Measurements from ENCODE around the gene JAG1.

The JAG1 gene

DNA sequence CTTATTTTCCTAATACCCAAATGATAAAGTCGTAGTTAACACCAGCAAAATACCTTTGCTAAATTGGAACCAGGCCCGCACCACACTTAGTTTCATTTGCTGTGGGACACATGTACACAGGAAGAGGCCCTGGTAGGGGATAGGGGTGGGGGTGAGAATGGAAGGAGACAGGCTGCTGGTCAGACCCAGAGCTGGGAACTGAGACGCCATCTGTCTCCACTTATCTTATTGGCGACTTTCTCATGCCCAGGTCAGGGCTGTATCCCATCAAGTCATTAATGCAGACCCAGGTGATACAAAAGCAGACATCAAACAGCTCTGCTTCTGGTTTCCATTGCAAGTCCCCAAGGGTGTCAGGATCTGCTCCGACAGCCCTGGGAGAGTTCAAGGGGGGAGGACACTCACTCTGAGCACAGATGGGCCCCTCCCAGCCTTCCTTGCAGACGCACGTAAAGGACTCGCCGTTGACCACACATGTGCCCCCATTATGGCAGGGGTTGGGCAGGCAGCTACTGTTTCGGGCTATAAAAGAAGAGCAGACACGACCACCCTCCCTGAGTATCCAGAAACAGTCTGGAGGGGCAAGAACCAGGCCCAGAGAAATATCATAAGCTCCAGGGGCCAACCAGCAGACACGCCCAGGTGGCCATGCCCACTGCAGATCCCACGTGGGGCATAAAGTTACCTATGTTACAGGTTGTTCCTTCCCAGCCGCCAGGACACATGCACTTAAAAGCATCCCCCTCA is 29.2 kb downstream of the JAG1 start:
- Histone ChIP-seq H3K4me3 (ENCODE audit: low read depth, low read length) (no peak overlapping the region), H3K27me3 (ENCODE audit: control insufficient read depth, insufficient read depth, low read length) (no peaks in the 10 kb centered on the region), H3K4me1 (ENCODE audit: control insufficient read depth, insufficient read depth, low read length) (peaks cover 39% of the 10 kb centered on the region), H3K27ac (ENCODE audit: low read depth, low read length) (no peak overlapping the region), H3K36me3 (ENCODE audit: control insufficient read depth, insufficient read depth, low read length) (peaks cover 100% of the 10 kb centered on the region), H3K9me3 (ENCODE audit: control insufficient read depth, insufficient read depth, low read depth, low read length) (no peaks in the 10 kb centered on the region), H3K9ac (ENCODE audit: low read length) (no peak overlapping the region)

DNA sequence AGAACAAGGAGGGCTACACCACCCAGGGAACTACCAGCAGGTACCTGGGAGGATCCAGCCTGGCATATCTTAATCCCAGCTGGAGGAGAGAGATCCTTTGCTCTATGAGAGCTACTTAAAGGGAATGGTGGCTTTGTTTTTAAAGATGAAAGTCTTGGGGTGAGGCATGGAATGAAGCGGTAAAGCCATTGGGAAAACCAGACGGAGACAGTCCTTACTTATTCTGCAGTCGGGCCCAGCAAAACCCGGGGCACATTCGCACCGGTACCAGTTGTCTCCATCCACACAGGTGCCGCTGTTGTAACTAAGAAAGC is 30.3 kb downstream of the JAG1 start:
- no peaks in the 10 kb centered on the region for H3K27me3 ChIP-seq (ENCODE audit: control insufficient read depth, insufficient read depth, low read length)
- peaks cover 36% of the 10 kb centered on the region for H3K4me1 ChIP-seq (ENCODE audit: control insufficient read depth, insufficient read depth, low read length)
- H3K36me3 ChIP-seq (ENCODE audit: control insufficient read depth, insufficient read depth, low read length): peaks cover 97% of the 10 kb centered on the region
- H3K9ac ChIP-seq (ENCODE audit: low read length): no peak overlapping the region
- H3K4me3 ChIP-seq (ENCODE audit: low read depth, low read length): no peak overlapping the region
- no peaks in the 10 kb centered on the region for H3K9me3 ChIP-seq (ENCODE audit: control insufficient read depth, insufficient read depth, low read depth, low read length)
- H3K27ac ChIP-seq (ENCODE audit: low read depth, low read length): no peak overlapping the region

DNA sequence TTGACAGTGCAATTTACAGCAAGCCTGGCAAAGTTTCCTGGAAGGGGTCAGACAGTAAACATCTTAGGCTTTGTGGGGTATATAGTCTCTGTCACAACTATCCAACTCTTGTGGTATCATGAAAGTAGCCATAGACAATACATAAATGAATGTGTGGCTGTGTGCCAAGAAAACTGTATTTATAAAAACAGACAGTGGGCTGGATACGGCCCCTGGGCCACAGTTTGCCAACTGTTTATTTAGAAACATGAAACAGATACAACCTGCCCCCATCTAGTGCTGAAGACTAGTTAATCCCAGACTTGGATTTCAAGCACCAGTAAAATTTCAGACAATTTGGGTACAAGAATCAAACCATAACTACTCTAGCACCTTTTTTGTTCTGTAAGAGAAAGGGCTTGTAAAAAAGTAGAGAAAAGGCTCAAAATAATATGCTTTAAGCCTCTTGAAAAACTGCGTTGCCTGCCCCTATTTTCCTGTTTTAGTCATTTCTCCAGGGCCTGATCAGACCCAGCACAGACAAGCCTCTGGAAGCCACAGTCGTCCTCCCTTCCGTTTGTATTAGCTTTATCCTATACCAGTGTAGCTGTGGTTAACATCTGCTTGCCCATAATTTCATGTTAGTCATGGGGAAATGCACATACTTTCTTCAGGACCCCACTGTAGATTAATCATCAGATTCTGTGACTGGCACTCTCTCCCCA is 30.8 kb downstream of the JAG1 start:
- peaks cover 36% of the 10 kb centered on the region for H3K4me1 ChIP-seq (ENCODE audit: control insufficient read depth, insufficient read depth, low read length)
- no peak overlapping the region for H3K9ac ChIP-seq (ENCODE audit: low read length)
- H3K9me3 ChIP-seq (ENCODE audit: control insufficient read depth, insufficient read depth, low read depth, low read length): no peaks in the 10 kb centered on the region
- H3K27me3 ChIP-seq (ENCODE audit: control insufficient read depth, insufficient read depth, low read length): no peaks in the 10 kb centered on the region
- peaks cover 96% of the 10 kb centered on the region for H3K36me3 ChIP-seq (ENCODE audit: control insufficient read depth, insufficient read depth, low read length)
- H3K4me3 ChIP-seq (ENCODE audit: low read depth, low read length): no peak overlapping the region
- H3K27ac ChIP-seq (ENCODE audit: low read depth, low read length): no peak overlapping the region

DNA sequence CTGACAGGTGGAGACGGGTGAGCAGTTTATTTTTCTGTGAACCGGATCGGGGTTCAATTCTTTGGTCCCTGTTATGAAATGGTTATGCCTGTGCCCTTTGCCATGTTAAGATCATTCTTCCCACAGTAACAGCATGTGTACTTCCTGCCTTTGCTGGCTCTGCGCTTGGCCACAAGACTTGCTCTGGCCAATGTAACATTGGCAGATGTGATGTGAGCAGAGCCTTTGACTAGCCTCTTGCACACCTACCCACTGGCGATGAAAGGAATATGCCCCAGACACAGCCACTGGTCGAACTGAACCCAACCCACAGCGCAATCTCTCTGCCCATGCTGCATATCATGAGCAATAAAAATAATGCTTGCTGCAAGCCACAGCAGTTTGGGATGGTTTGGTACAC is 31.9 kb downstream of the JAG1 start:
- Histone ChIP-seq H3K4me3 (ENCODE audit: low read depth, low read length) (no peak overlapping the region), H3K27ac (ENCODE audit: low read depth, low read length) (no peak overlapping the region), H3K9me3 (ENCODE audit: control insufficient read depth, insufficient read depth, low read depth, low read length) (no peaks in the 10 kb centered on the region), H3K27me3 (ENCODE audit: control insufficient read depth, insufficient read depth, low read length) (no peaks in the 10 kb centered on the region), H3K9ac (ENCODE audit: low read length) (no peak overlapping the region), H3K36me3 (ENCODE audit: control insufficient read depth, insufficient read depth, low read length) (peaks cover 86% of the 10 kb centered on the region), H3K4me1 (ENCODE audit: control insufficient read depth, insufficient read depth, low read length) (peaks cover 39% of the 10 kb centered on the region)

DNA sequence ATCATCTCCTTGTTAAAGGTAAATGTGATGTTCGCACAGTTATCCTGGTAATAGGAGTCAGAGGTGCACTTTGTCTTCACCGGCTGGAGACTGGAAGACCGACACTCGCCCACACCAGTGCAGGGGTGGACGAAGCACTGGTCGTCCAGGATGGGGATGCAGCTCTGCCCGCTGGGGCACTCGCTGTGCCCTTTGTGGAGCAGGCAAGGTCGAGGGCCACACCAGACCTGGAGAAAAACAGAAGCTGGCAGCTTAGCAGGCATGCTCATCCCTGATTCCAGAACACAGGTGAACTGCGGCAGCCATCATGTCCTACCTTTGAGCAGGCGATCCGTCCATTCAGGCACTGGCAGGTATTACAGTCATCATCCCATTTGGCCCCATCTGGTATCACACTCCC is 32.3 kb downstream of the JAG1 start:
- Histone ChIP-seq H3K9me3 (ENCODE audit: control insufficient read depth, insufficient read depth, low read depth, low read length) (no peaks in the 10 kb centered on the region), H3K4me3 (ENCODE audit: low read depth, low read length) (no peak overlapping the region), H3K27me3 (ENCODE audit: control insufficient read depth, insufficient read depth, low read length) (no peaks in the 10 kb centered on the region), H3K36me3 (ENCODE audit: control insufficient read depth, insufficient read depth, low read length) (peaks cover 82% of the 10 kb centered on the region), H3K27ac (ENCODE audit: low read depth, low read length) (no peak overlapping the region), H3K9ac (ENCODE audit: low read length) (peak overlapping the region; percentile 19), H3K4me1 (ENCODE audit: control insufficient read depth, insufficient read depth, low read length) (peaks cover 43% of the 10 kb centered on the region)

DNA sequence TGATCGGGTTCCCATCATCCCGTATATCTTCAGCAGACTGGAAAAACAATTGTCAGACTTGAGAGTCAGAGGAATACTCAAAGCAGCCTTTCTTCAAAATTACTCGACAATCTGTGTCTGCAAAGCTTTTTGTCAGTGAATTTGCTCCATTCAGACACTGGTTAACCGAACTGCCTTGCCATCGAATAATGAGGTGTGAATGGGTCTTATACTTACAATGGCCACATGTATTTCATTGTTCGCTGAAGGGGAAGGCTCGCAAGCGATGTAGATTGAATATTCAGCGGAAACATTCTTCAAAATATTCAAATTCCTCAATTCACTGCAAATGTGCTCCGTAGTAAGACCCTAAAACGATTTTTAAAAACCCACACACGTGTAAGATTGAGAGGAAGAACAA is 32.9 kb downstream of the JAG1 start:
- H3K4me1 ChIP-seq (ENCODE audit: control insufficient read depth, insufficient read depth, low read length): peaks cover 47% of the 10 kb centered on the region
- no peak overlapping the region for H3K27ac ChIP-seq (ENCODE audit: low read depth, low read length)
- H3K27me3 ChIP-seq (ENCODE audit: control insufficient read depth, insufficient read depth, low read length): no peaks in the 10 kb centered on the region
- no peak overlapping the region for H3K9ac ChIP-seq (ENCODE audit: low read length)
- peaks cover 76% of the 10 kb centered on the region for H3K36me3 ChIP-seq (ENCODE audit: control insufficient read depth, insufficient read depth, low read length)
- H3K9me3 ChIP-seq (ENCODE audit: control insufficient read depth, insufficient read depth, low read depth, low read length): no peaks in the 10 kb centered on the region
- no peak overlapping the region for H3K4me3 ChIP-seq (ENCODE audit: low read depth, low read length)

DNA sequence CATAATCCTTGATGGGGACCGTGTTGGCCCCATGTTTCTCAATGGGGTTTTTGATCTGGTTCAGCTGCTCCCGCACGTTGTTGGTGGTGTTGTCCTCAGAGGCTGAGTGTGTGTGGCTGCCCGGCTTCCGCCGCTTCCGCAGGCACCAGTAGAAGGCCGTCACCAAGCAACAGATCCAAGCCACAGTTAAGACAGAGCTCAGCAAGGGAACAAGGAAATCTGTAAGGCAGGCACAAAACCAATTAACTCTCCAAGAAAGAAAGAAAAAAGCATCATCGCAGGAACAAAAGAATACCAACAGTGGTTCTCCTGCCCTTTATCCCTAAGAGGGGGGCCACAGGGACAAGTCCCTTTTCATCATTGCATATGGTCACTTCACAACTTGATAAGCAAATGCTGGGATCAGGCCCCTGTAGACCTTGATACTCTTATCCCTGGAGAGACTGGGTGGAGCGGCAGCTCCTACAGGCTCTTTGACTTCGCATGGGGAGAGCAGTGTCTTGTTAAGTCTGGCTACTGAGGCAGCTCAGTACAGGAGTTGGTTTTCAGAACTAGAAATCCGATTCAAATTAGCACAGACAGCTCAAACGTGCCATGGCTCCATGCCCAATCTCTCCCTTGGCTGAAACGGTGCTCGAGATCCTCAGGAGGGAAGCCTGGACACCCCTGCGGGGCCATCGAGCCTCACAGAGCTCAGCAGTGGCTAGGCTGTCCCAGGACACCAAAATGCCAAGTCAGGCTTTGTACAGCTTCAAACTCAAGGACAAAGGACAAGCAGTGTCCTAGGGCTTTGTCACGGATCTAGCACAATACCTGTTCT is 33.9 kb downstream of the JAG1 start:
- Histone ChIP-seq H3K9ac (ENCODE audit: low read length) (no peak overlapping the region), H3K27ac (ENCODE audit: low read depth, low read length) (no peak overlapping the region), H3K4me3 (ENCODE audit: low read depth, low read length) (no peak overlapping the region), H3K9me3 (ENCODE audit: control insufficient read depth, insufficient read depth, low read depth, low read length) (no peaks in the 10 kb centered on the region), H3K4me1 (ENCODE audit: control insufficient read depth, insufficient read depth, low read length) (peaks cover 51% of the 10 kb centered on the region), H3K36me3 (ENCODE audit: control insufficient read depth, insufficient read depth, low read length) (peaks cover 67% of the 10 kb centered on the region), H3K27me3 (ENCODE audit: control insufficient read depth, insufficient read depth, low read length) (no peaks in the 10 kb centered on the region)

DNA sequence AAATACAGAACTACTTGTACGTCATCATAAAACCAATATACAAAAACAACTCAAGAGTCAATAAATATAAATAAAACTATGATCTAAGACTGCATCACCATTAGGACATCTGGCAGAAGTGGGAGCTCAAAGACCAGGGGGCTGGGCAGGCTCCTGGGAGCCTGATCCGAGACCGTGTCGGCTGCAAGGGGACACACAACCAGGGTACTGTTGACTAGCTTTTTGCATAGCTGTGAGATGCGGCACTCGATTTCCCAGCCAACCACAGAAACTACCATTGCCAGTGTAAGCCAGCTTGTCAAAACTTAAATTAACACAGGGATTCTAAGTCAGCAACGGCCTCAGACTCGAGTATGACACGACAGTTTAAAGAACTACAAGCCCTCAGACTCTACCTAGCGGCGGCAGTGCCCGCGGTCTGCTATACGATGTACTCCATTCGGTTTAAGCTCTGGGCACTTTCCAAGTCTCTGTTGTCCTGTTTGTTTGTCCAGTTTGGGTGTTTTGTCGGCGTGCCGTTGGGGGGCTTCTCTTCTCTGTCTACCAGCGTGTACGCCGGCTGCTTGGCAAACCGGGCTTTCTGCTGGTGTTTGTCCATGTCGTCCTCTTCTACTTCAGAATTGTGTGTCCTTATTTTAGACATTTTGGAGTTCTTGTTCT is 34.6 kb downstream of the JAG1 start:
- peaks cover 59% of the 10 kb centered on the region for H3K36me3 ChIP-seq (ENCODE audit: control insufficient read depth, insufficient read depth, low read length)
- H3K9ac ChIP-seq (ENCODE audit: low read length): no peak overlapping the region
- peaks cover 58% of the 10 kb centered on the region for H3K4me1 ChIP-seq (ENCODE audit: control insufficient read depth, insufficient read depth, low read length)
- H3K27me3 ChIP-seq (ENCODE audit: control insufficient read depth, insufficient read depth, low read length): no peaks in the 10 kb centered on the region
- H3K4me3 ChIP-seq (ENCODE audit: low read depth, low read length): no peak overlapping the region
- H3K9me3 ChIP-seq (ENCODE audit: control insufficient read depth, insufficient read depth, low read depth, low read length): no peaks in the 10 kb centered on the region
- H3K27ac ChIP-seq (ENCODE audit: low read depth, low read length): no peak overlapping the region

DNA sequence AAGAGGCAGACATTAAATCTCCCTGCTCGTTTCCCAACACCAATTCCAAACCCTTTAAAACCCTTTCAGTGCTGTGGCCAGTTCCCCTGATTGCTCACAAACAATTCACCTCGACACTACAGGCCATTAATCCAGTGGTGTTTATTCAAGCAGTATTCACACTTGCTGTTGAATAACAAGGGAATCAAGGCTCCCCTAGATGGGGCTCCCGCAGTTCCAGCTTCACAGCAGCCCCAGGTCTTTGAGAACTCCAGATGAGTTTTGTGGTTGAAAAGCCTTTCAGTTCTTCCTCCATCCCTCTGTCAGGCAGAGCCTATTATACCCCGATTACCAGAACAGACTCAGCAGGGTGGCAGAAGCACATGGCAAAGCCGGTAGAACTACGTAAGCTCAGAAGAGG is 36.2 kb downstream of the JAG1 start:
- no peak overlapping the region for H3K4me3 ChIP-seq (ENCODE audit: low read depth, low read length)
- peaks cover 43% of the 10 kb centered on the region for H3K36me3 ChIP-seq (ENCODE audit: control insufficient read depth, insufficient read depth, low read length)

DNA sequence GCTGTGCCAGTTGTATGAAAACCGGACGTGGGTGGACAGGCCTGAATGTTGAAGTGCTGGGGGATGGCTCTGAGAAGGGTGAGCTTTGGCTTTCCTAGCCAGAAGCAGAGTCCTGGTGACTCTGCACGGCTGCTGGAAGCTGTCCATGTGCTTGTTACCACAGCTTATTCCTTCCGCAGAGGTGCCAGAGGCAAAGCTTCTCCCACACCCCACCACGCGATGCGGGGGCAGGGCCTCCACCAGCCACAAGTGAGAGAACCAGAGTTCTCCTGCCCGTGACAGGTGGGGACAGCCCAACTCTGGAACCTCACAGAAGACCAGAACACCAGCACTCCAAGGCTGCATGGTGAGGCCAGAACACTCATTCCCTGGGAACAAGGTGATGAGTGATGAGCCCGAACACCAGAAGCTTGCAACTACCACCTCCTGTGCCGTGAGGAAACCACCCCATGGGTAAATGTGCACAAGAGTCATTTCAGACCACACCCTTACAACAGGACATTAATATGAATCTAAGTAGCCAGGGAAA is 36.7 kb downstream of the JAG1 start:
- Histone ChIP-seq H3K4me3 (ENCODE audit: low read depth, low read length) (no peak overlapping the region), H3K27me3 (ENCODE audit: control insufficient read depth, insufficient read depth, low read length) (no peaks in the 10 kb centered on the region), H3K4me1 (ENCODE audit: control insufficient read depth, insufficient read depth, low read length) (peaks cover 78% of the 10 kb centered on the region), H3K9me3 (ENCODE audit: control insufficient read depth, insufficient read depth, low read depth, low read length) (no peaks in the 10 kb centered on the region), H3K27ac (ENCODE audit: low read depth, low read length) (no peak overlapping the region), H3K36me3 (ENCODE audit: control insufficient read depth, insufficient read depth, low read length) (peaks cover 38% of the 10 kb centered on the region), H3K9ac (ENCODE audit: low read length) (peak overlapping the region; percentile 3)

More for the DNA sequence above, 36.2 kb downstream of the JAG1 start:
- H3K9ac ChIP-seq (ENCODE audit: low read length): peak overlapping the region; percentile 3
- no peaks in the 10 kb centered on the region for H3K9me3 ChIP-seq (ENCODE audit: control insufficient read depth, insufficient read depth, low read depth, low read length)
- no peak overlapping the region for H3K27ac ChIP-seq (ENCODE audit: low read depth, low read length)
- H3K4me1 ChIP-seq (ENCODE audit: control insufficient read depth, insufficient read depth, low read length): peaks cover 74% of the 10 kb centered on the region
- no peaks in the 10 kb centered on the region for H3K27me3 ChIP-seq (ENCODE audit: control insufficient read depth, insufficient read depth, low read length)
